Brain microvascular endothelial cell (primary cell): ENCODE data around the gene EPHA4.

Experiments used
- DNase-seq: peaks from one replicate; pipeline ENCODE4 v3.0.0-alpha.2; 2020
- H3K27ac ChIP-seq: fragments of 250-450 bp; sonication (Bioruptor Pico); 2 replicates; pipeline ENCODE4 v1.5.1; 2020; ENCODE audit warnings: mild to moderate bottlenecking, moderate library complexity
- H3K27me3 ChIP-seq: fragments of 250-450 bp; sonication (Bioruptor Pico); replicated peaks from 2 replicates; pipeline ENCODE4 v1.5.1; 2020; ENCODE audit warnings: mild to moderate bottlenecking
- H3K36me3 ChIP-seq: fragments of 250-450 bp; sonication (Bioruptor Pico); replicated peaks from 2 replicates; pipeline ENCODE4 v1.5.1; 2020; ENCODE audit warnings: mild to moderate bottlenecking
- H3K4me3 ChIP-seq: 2 replicates; pipeline ENCODE4 v1.5.1; 2011; ENCODE audit warnings: low read depth, mild to moderate bottlenecking, control low read depth, low read length, moderate library complexity
- CTCF ChIP-seq: IDR thresholded peaks from 2 replicates; pipeline ENCODE4 v1.5.1; 2011; ENCODE audit warnings: low read depth, mild to moderate bottlenecking, moderate library complexity, low read length, control low read depth, inconsistent platforms; ENCODE audit errors: missing control alignments
- in situ Hi-C: cut with HindIII; loops from 2 replicates; pipeline ENCODE4 v1.10.0; 2017; ENCODE audit warnings: low sequenced_read_pairs, low pct_ligation_motif_present

EPHA4 gene

DNA sequence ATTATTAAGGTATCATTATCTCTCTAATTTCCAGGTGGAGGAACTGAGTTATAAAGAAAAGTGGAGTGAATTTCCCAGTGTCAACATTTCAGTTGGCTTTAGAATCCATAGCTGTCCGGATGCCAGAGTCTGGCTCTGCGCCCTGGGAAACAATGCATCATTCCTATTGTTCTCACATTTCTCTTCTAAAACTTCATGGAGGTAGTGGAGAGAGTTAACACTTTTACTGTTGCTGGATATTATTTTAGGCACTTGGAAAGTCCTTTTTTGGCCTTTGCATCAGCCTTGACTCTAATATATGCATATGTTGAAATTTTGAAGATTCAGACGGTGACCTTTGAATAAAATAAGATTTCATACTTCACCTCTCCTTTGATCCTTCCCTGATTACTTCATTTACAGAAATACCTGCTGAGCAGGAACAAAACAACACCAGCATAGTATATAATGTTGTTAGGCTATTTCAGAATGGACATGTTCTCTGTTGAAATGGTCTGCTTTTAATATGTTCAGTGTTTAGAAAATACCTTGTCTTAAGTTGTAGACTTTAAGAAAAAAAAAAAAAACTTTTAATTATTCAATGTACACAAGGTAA is 148.8 kb downstream of the EPHA4 start:
- DNase-seq = peak; percentile 49
- H3K4me3 ChIP-seq = no peak overlapping the region
- in situ Hi-C loops = no loop called here
- peak overlapping the region; percentile 34 for H3K27ac ChIP-seq
- H3K36me3 ChIP-seq = no peaks in the 10 kb centered on the region
- TF ChIP-seq CTCF = no peak
- H3K27me3 ChIP-seq = no peaks in the 10 kb centered on the region

DNA sequence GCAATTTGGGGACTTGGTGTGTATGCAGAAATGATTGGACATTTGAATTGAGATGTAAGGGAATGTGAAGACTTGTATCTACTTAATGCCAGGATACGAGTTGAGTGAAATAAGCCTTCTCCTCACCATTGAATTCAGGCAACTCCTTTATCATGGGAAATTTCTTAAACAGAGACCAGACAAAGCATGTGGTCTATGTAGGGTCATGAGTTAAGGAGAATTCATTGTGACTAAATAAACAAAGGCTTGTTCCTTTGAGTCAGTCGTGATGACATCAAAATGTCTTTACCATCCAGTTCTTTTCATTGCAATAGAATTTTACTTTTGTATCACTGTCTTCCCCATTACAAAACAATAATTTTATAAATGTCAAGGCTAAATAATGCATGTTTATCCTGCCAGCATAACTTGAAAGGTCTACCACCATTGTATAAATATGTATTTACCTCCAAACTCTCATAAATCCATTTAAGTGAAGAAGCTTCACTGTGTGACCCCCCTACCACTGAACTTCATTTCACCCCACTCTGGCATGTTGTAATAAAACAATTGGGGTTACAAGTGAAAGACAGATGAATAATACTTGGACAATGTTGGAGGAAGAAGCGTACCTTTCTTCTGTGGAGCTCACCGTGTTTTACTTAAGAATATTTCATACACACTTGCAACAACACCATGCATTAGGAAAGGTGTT is 149.4 kb downstream of the EPHA4 start:
- H3K27me3 ChIP-seq = no peaks in the 10 kb centered on the region
- H3K27ac ChIP-seq = peak overlapping the region; percentile 34
- H3K36me3 ChIP-seq = no peaks in the 10 kb centered on the region
- in situ Hi-C loops = no loop called here
- TF ChIP-seq CTCF = no peak
- H3K4me3 ChIP-seq = no peak overlapping the region
- DNase-seq = peak; percentile 31

DNA sequence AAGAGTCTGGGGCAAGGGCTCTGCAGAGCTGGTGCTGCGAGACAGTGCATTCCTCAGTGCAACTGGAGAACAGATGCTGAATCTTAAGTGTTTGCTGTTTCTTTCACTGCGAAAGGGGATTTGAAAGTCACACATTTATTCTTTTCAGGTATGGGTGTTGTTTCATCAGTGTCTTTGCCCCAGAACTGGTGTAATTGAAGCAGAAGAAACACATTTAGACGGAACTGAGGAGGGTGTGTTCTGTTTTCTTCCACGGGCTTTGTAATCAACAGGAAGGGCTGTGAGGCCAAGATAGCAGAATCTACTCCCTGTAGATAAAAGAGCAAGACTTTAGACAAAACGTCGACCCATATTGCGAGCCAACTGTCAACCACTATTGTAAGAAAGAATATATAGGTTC is 151.9 kb downstream of the EPHA4 start:
- no peaks in the 10 kb centered on the region for H3K27me3 ChIP-seq
- in situ Hi-C loops = no loop called here
- TF ChIP-seq CTCF = no peak
- H3K27ac ChIP-seq = no peak overlapping the region
- no peak overlapping the region for H3K4me3 ChIP-seq
- H3K36me3 ChIP-seq = no peaks in the 10 kb centered on the region
- no peak for DNase-seq

GRCh38 chr2:221415789-221416188 is 156.3 kb downstream of the EPHA4 start:
- Histone ChIP-seq H3K36me3 (no peaks in the 10 kb centered on the region), H3K27ac (no peak overlapping the region), H3K4me3 (no peak overlapping the region), H3K27me3 (no peaks in the 10 kb centered on the region)
- in situ Hi-C loops = no loop called here
- DNase-seq = no peak
- TF ChIP-seq CTCF = no peak

DNA sequence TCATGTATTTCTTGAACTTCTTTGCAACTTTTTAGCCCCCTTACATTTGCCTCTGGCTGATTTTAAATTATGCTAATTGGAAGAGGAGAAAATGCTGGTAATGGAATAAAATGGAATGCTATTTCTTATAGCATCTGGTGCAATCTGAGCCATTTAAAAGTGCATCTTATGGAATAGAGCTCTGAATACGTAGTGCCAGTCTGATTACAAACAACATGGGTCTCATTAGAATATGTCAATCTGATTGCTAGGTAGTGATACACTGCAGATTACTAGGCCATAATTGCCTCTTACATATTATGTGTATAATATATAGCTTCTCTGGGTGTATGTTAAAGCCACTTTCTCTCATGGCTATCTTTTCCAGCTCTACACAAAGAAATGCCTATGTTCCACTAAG is 159.1 kb downstream of the EPHA4 start:
- H3K4me3 ChIP-seq = no peak overlapping the region
- no peaks in the 10 kb centered on the region for H3K36me3 ChIP-seq
- no peak for TF ChIP-seq CTCF
- no peaks in the 10 kb centered on the region for H3K27me3 ChIP-seq
- no peak overlapping the region for H3K27ac ChIP-seq
- in situ Hi-C loops = no loop called here
- no peak for DNase-seq

GRCh38 chr2:221410487-221410886 is 161.6 kb downstream of the EPHA4 start:
- no peak overlapping the region for H3K4me3 ChIP-seq
- no peaks in the 10 kb centered on the region for H3K36me3 ChIP-seq
- TF ChIP-seq CTCF = no peak
- in situ Hi-C loops = no loop called here
- H3K27me3 ChIP-seq = no peaks in the 10 kb centered on the region
- no peak overlapping the region for H3K27ac ChIP-seq
- no peak for DNase-seq
